OCI-LY3 (cell line): ENCODE measurements around the gene CPAMD8.

Experiments used
- CTCF ChIP-seq: fragments of 200-600, 300-600 bp; sonication (generic); IDR thresholded peaks from 2 replicates; pipeline ENCODE4 v1.5.1; 2014; ENCODE audit warnings: antibody characterized with exemption, low read length, low read depth
- EZH2phosphoT487 ChIP-seq: fragments of 200-600 bp; shearing (Covaris generic); IDR thresholded peaks from 2 replicates; pipeline ENCODE4 v1.6.1; 2018; ENCODE audit warnings: antibody characterized with exemption, mixed run types, low read depth

GRCh38 chr19:16946951-16947940, 79.4 kb downstream of the CPAMD8 start:
- TF ChIP-seq CTCF (no peak), EZH2phosphoT487 (no peak)
